D341Med (cell line): ENCODE data around the gene LRP1B.

Experiments
- DNase-seq: peaks from one replicate; pipeline ENCODE4 v3.0.0; 2012; ENCODE audit warnings: low spot score

LRP1B gene

DNA sequence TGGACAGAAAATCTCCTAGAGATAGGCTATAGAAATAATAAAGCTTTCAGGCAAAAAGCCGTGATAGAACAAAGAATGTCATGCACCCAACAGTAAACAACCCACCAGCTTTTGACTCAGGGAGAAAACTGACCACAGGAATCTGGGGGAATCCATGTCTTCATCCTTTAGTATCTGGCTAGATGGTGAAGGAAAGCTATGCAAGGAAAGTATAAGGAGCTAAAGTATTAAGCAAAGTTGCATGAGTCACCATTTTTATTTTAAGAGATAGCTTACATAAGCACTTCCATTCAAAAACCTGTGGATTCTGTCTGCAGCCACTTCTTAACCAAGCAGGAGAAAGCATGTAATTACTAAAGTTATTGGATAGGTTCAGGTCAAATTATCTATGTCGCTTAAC is 363.8 kb downstream of the LRP1B start:
- no peak for DNase-seq

DNA sequence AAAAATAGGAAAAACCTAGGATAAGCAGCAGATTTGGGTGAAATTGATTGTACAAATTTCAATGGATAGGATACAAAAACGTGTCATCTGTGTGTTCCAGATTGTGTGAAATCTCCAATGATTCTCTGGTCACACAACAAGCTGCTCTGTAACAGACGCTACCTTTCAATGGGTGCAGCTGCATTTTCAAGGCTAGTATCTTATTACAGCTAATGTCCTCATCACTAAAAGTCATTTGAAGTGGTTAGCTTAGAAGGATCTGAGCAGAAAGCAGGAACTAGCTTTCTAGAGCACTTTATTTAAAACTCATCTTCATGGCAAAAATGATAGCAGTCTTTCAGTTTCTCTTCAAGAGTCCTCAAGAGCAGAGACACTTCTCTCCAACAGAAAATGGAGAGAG is 364.6 kb downstream of the LRP1B start:
- DNase-seq, result no peak

DNA sequence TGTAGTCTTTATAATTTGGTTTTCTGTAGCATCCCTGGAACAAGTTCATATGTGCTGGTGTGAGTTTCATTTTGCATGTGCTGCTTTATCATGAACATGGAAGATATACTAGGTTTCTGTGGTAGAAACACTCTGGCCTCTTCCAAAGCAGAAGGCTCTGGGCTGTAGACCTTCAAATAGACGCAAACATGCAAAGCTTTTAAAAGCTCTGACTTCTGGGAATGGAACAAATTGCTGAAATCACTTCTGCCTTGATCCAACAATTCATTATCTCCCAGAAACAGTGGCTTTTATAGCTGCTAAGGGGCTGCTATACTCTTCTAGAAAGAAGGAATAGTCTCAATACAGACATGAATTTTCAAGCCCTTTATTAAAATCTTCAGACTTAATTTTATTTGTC is 382.2 kb downstream of the LRP1B start:
- no peak for DNase-seq

DNA sequence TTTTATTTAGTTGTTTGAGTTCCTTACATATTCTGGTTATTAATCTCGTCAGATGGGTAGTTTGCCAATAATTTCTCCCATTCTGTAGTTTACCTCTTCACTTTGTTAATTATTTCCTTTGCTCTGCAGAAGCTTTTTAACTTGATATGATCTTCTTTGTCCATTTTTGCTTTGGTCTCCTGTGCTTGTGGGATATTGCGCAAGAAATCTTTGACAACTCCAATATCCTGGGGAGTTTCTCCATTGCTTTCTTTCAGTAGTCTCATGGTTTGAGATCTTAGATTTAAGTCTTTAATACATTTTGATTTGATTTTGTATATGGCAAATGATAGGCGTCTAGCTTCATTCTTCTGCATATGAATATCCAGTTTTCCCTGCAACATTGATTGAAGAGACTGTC is 389.2 kb downstream of the LRP1B start:
- DNase-seq, result no peak

DNA sequence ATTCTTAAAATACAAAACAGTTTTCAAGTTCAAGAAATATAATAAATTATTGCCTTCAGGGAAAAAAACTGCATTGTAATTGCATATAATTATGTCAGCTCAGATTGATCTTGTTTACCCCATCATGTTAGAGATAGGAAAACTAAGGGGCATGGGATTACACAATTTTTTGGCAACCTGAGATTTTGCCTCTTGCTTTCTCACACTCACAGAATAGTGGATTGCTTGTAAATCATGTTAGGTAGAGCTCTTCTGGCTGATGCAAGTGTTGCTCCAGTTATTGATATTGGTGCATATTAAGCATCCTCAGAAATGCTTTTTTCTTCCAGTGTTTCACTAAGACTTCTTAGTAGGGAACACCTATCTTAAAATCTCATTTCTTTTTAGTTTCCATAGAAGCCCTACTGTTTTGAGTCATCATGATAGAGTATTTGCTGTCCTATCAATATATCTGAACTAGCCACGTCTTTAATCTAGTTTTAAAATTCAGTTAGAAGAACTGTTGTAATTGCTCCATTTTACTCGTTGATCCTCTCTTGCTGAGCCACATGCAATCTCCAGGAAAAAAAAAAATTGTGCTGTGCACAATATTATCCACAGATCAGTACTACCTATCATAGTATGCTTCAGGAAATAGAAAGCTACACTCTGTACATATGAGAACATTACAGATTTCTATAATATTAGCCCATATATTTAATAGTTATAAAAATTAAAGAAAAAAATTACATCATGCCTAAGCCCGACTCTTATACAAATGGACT is 393.1 kb downstream of the LRP1B start:
- DNase-seq, result no peak

DNA sequence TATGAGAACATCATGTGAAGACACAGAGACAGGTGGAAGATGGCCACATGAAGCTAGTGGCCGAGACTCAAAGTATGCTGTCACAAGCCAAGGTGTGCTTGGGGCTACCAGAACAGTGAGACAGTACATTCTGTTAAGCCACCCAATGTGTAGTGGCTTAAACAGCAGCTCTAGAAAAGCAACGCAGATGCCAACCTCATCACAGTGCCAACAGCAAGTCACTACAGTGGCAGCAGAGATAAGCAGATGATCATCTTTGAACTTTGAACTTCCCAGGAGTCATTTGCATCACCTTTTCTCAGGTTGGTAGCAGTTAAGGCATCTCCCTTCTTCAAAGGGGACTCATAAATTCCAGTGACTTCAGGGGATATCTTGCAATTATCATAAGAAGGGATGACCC is 394.4 kb downstream of the LRP1B start:
- DNase-seq, result no peak

DNA sequence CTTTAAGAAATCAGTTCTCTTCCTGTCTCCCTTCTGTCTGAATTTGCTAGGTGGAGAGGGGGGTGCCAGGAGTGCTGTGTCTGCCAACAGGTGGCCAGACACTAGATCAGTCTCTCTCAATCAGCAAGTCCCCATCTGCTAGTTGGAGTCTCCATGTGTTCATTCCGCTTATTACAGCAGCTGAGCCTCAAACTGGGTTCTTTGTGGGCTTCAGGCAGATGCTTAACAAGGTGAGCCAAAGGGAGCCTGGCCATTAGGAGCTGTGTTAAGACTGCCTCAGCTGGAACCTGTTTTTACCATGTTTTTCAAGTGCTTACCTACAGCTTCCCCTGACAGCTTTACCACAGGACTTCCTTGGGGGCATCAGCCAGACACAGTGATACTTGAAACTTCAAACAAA is 401.9 kb downstream of the LRP1B start:
- peak; percentile 17 for DNase-seq

DNA sequence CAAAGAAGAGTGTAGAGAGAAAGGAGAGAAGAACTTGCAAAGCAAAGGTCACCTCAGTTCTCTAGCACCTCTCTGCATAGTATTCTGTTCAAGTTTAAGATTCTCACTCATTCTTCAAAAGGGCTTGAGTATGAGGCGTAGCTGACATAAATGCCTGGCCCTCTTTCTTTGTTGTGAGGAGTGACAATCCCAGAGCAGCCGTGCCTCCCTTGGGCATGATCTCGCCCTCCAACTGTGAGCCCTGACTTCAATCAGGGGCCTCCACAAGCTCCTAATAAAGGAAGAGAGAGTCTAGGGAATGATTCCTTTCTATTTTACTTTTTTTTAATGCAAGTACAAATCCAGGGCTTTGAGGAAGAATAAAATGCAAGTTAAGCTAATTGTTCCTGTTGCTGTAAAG is 402.7 kb downstream of the LRP1B start:
- no peak for DNase-seq

DNA sequence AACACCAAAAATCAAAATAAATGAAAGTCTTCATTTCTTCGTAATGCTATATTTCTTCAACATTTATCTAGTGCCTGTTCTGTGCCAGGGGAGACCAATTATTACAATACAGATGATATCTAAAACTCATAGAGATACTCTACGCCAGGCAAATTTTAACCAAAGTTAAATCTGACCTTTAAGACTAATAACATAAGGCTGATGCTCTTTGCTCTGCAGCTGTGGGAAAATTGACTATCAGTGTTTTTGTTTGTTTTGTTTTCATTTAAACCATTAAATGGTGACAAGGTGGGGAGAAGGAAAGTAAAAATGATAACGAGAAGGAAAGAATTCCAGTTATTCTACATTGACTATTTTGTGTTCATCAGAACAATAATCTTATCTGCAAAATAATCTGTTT is 406.4 kb downstream of the LRP1B start:
- no peak for DNase-seq

DNA sequence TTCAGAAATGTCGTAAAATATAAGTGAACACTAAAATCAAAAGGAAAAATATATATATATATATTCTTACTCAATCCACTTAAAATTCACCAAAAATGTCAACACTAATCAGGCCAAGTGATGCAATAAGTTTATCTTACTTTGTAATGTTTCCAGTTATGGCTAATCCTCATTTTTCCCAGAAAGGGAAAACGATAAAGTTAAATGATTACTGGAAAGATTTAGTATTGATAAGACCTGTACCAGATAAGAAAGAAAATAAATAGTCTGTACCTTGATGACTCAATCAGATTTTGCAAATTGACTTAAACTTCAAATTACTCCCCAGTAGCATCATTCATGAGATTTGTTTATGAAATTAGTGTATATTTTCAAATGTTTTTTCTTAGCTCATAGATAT is 407.0 kb downstream of the LRP1B start:
- no peak for DNase-seq

DNA sequence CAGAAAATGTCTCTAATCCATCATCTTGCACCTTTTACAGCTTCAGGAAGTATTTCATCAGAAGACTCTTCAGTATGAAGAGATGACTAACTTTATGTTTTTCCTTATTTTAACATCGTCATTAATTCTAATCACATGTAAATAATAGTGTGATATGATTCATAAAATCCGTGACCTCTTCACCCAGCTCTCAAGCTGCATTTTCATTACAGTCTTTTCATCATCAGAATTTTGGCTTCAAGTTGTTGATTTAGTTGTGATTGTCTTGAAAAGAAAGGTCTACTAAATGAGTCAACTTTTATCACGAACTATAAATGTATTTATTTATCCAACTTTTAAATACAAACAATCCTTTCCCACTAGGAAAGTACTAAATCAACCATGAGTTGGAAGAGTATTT is 410.3 kb downstream of the LRP1B start:
- no peak for DNase-seq

DNA sequence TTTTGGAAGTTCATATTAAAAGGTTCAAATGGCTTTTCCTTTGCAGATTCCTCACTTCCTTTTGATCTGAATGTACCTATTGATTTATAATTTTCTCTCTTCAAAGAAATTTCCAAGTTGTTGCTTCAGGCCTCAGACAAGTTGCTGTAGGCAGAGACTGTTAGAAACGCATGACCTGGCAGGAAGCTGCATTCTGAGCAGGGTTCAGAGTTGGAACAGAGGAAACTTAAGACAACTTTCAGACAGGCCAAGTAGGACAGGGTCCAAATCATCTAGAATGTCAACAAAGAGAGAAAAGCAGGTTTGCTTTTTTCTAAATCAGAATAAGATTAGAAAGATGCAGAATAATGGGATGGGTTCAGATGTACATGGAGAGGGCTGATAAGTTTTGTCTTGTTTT is 416.3 kb downstream of the LRP1B start:
- no peak for DNase-seq

DNA sequence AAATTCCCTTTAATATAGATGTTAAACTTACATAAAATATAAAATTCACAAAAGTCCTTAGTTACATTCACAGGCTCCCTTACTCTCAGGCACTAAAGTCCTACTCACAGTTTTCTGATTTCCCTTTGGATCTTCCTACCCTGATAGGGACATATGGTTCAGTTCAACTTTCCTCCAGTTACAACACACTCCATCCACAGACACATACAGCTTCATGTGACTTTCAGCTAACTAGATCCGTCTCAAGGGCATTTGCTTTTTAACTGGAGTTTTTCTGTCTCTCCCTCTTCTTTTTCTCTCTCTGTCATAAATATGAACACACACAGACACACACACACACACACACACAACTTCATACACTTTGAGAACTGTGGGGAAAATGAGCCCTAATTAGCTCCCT is 419.2 kb downstream of the LRP1B start:
- DNase-seq, result no peak

DNA sequence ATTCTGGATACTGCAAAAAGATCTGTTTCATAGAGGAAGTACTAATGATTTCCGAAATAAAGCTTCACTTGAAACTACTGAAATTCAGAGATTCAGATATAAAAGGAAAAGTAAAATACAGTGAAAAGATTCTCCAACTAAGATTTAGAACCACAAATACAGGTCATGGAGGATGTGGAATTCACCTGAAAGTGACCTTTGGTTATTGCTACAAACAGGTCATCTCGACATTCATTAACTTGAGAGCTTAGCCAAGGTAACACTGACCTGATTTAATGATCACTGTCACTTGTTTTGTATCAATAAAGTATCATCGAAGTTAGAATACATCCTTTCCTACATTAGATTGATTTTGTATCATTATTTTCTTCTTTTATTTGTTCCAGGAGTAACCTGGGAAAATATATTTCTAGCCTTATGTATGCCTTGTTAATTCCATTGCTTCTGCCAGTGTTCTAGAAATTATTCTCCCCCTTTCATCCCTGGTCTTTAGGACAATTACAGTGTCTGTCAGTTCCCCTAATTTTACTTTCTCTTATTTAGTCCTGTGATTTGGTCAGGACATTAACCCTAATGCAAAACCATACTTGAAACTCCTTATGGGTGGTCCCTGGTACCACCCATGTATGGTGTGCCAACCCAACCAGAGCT is 420.1 kb downstream of the LRP1B start:
- no peak for DNase-seq

DNA sequence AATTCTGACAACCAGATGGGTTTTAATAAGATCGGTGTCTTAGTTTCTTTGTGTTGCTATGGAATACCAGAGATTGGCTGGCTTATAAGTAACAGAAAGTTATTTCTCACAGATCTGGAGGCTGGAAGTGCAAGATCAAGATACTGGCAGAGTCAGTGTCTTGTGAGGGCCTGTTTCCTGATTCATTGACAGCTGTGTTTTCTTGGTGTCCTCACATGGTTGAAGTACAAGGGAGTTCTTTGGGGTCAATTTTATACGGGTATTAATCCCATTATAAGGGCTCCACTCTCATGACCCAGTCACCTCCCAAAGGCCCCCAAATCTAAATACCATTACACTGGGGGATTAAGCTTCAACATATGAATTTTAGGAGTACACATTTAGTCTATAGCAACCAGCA is 421.1 kb downstream of the LRP1B start:
- no peak for DNase-seq

DNA sequence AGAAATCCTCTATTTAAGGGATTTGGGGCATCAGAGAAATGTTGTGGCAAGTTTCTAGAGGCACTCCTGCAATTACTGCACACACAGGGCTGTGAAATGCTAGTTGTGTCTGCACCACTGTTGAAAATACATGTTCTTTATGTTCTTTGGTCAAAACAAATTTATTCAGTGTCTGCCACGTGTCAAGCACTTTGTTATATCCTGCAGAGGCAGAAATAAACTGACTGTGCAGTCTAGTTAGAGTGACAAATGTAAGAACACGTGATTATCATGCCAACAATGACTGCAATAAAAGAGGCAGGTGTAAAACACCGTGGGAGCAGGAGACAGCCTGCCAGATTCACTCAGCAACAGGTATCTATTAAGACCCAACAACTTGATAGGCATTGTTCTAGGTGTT is 423.3 kb downstream of the LRP1B start:
- DNase-seq, result no peak

DNA sequence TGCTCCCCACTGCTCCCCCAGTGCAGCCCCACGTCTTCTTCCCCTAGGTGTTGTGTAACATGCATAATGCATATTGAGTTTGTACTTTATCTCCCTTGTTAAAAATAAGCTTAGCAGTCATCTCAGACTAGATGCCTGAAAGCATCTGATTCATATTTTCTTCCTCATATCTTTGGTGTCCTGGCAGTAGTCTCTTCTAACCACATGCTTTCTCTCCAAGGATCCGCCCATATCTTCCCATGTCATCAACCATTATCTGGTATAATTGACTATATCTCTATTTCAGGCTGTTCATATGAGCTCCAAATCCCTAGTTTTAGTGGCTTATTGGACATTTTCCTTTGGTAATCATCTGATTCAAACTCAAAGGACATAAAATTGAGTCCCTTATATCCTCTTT is 426.3 kb downstream of the LRP1B start:
- DNase-seq, result no peak

DNA sequence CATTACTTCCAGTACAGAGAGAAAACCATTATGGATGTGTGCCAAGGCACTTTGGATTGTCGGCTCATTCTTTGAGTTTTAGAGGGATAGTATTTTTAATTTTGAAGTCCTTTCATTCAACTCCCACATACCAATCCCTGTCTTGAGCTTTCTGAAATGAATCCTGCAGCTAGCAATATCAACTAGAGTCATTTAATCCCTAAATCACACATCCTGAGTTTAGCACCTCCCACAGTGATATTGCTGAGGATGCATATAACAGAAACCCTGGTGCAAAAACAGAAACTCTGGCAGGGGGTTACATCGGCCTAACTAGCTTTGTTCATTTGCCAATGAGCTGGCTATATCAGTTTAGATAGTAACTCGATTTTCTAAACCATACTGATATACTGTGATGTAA is 427.3 kb downstream of the LRP1B start:
- no peak for DNase-seq

DNA sequence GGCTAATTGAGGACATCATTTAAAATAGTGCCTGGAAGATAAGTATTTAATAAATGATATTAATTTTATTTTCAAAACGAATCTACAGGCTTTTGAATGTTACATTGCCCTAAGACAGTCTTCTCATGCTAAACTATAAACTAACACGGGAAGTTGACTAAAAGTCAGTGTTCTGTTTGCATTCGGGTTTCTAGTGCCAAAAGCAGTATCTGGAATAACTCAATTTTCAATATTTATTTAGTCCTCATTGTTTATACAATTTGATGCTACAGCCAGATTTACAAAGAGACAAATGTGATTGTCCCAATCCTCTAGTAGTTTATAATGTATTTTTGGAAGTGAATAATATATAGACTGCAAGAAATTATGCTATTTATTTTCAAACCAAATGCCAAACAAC is 429.2 kb downstream of the LRP1B start:
- DNase-seq, result no peak

DNA sequence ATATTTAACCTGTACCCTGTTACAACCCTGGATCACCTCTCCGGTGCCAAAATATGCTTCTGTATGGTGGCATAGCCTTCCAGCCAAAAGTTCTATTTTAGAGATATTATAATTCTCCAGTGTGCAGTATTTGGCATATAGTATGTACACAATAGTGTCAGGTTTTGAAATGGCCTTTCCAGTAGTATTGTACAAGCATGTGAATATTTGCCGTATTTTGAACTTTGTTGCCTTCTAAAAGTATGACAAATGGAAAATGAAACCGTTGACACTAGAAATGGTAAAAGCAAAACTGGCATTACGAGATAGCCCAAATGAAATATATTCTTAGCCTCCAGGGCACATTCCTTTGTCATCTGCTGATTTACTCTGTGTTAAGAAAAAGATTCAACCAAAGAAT is 431.2 kb downstream of the LRP1B start:
- DNase-seq, result no peak

DNA sequence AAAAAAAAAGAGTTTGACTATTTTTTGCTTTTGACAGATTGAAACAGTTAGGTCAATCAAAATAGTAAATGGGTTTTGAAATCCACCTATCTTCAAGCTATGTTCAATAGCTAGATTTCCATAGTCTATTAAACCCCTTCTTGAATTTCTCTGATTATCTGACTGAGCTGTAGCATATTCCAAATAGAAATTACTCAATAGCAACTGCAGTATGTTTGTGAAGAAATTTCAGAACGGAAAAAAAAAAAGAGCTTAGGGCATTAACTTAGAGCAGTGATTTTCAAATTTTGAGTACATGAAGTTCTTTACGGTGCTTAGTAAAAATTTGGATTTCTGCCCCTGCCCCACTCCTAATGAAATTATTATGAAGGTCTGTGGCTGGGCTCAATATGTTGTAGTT is 432.3 kb downstream of the LRP1B start:
- no peak for DNase-seq

DNA sequence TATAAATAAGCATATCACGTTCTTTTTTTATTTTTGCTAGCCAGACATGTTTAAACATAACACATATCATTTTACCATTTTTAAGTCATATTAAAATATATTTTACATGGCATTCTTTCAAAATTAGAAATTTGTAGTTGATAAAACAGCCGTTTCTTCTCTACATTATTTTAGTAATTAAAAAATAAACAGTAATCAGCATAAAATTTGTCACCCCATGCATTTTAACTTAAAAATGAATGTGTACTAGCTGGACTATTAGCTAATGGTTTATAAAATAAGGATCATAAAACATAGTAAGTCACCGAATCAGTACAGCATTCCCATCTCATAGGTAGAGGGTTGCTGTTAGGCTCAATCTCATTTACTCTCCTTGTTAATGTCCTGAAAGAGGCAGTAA is 433.8 kb downstream of the LRP1B start:
- no peak for DNase-seq

DNA sequence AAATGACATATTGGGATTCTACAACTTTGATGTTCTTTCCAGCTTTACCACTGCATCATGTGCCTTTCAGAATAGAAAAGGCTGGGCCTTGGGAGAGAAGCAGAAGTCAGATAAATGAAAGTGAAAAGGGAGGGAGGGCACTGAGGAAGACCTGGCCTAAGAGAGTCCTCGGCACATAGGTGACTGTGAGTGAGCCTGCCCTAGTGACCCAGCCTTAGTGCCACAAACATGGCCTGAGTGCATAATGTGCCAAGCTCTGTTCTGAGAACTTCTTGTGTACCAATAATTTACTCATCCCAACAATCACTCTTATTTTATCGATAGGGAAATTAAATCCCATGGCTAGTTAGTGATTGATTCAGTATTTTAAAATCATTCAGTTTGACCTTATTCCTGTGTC is 436.6 kb downstream of the LRP1B start:
- no peak for DNase-seq

DNA sequence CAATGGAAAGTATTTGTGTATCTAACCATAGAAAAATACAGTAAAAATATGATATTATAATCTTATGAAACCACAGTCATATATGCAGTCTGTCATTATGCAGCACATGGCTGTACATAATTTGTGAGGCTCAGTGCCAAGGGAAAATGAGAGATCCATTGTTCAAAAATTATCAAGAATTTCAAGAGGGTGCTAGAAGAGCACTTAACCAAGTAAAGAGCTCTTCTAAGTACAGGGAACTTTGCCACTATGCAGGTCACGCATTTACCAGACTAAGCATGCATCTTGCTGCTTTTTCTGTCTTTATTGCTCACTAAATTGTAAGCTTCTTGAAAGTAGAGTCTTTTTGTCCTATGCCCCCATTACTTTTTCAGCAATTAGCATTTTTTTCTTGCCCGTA is 438.0 kb downstream of the LRP1B start:
- no peak for DNase-seq
